Natural killer cell (primary cell): Measurements from ENCODE around the gene SALL4. TPM values are rescaled to one million over a fixed set of nuclear protein-coding genes. Genes with fewer than 3 reads are reported as not detected.

Experiments
- ATAC-seq, 3 donors: fragments of 150-1000 bp in 2 of 3; fragments of 200-7000 bp in 1 of 3; cut with Tn5 transposase; 1 replicate in 1 of 3; 2 replicates in 2 of 3; pipeline ENCODE4 v1.10.0; 2021; ENCODE audit warnings: mild to moderate bottlenecking in 2 of 3, moderate library complexity in 2 of 3
- DNase-seq, 2 donors: peaks; one replicate each; pipeline versions ENCODE4 v3.0.0 to v3.0.0-alpha.2; 2013 to 2021; ENCODE audit warnings: mixed read lengths in 1 of 2
- H3K27ac ChIP-seq: one replicate; pipeline ENCODE4 v1.5.1; 2013; ENCODE audit warnings: mild to moderate bottlenecking, low read length
- H3K27me3 ChIP-seq: one replicate; pipeline ENCODE4 v1.6.1; 2013; ENCODE audit warnings: low read length; ENCODE audit not compliant: control insufficient read depth, insufficient read depth
- H3K36me3 ChIP-seq: one replicate; pipeline ENCODE4 v1.6.1; 2013; ENCODE audit warnings: low read length; ENCODE audit not compliant: control insufficient read depth, insufficient read depth
- H3K4me1 ChIP-seq: one replicate; pipeline ENCODE4 v1.6.1; 2013; ENCODE audit warnings: low read length; ENCODE audit not compliant: control insufficient read depth, insufficient read depth
- H3K4me3 ChIP-seq: one replicate; pipeline ENCODE4 v1.5.1; 2013; ENCODE audit warnings: low read length
- H3K9me3 ChIP-seq: one replicate; pipeline ENCODE4 v1.6.1; 2013; ENCODE audit warnings: low read length; ENCODE audit not compliant: control insufficient read depth, insufficient read depth
- H3K27ac Mint-ChIP-seq, 2 donors: one replicate each; pipeline ENCODE4 v1.8.0; 2022; ENCODE audit warnings: mild to moderate bottlenecking in 2 of 2, mixed read lengths in 2 of 2, moderate library complexity in 1 of 2
- H3K27me3 Mint-ChIP-seq, 2 donors: one replicate each; pipeline ENCODE4 v1.8.0; 2022; ENCODE audit warnings: low read depth in 2 of 2, mixed read lengths in 2 of 2
- H3K36me3 Mint-ChIP-seq: one replicate; pipeline ENCODE4 v1.8.0; 2022; ENCODE audit warnings: mixed read lengths
- H3K4me1 Mint-ChIP-seq, 2 donors: one replicate each; pipeline ENCODE4 v1.8.0; 2022; ENCODE audit warnings: mixed read lengths in 2 of 2
- H3K4me3 Mint-ChIP-seq: one replicate; pipeline ENCODE4 v1.8.0; 2022; ENCODE audit warnings: mild to moderate bottlenecking, moderate library complexity, mixed read lengths
- H3K9me3 Mint-ChIP-seq, 2 donors: one replicate each; pipeline ENCODE4 v1.8.0; 2022; ENCODE audit warnings: mixed read lengths in 2 of 2
- CTCF ChIP-seq: fragments of 200-600 bp; IDR thresholded peaks from one replicate; pipeline ENCODE4 v1.8.0; 2022; ENCODE audit warnings: antibody characterized with exemption
- WGBS: methylation state at CpG from one replicate; pipeline ENCODE4 v1.1.7; 2013; ENCODE audit warnings: missing lambda C conversion rate; ENCODE audit not compliant: insufficient coverage; 5-methylcytosine and 5-hydroxymethylcytosine counted together
- intact Hi-C: fragments of 100-400 bp; cut with micrococcal nuclease; formaldehyde crosslinking; loops from one replicate; pipeline ENCODE4 v1.14.2; 2022
- total RNA-seq, 4 donors: library from RNA; stranded (reverse); fragments of 120-200 nt in 1 of 4; gene quantifications; one replicate each; pipeline versions ENCODE4 v1.2.3 to v1.2.4, GENCODE V29; 2013 to 2022

SALL4 gene
- total RNA-seq, 3 donors from 2014 or later (not counting 1 experiment from before 2014, with no cell fraction given): 0.33 to 2.9 (median 0.42) TPM

DNA sequence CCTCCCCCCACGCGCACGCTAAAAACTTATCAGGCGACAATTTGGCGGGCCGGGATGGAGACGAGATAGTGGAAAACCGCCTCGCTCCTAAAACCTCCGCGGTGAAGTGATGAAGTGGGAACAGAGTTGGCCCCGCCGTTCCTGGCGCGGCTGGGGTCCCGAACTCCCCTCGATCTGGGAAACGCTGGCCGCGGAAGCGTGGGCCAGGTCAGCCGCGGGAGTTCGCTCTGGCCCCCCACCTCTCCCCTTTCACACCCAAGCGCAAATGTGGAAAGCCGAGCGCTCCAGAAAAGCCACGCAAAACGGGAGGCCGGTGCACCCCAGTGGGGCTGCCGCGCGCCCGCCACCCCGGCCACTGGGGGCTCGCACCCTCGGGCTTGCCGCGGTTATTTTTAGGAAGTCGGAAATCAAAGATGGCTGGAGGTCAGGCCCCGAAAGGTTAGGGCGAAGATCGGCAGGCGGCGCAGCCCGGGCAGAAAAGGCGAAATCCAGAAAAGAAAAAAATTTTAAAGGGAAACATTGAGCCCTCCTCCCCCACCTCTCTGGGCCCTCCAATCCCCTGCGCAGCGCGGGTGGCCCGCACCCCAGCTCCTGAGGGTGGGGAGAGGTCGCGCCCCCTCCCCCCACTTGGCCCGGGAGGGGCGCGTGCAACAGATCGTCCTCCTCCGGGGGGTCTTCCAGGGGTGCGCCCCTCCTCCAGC, 1.0 kb downstream of the SALL4 start:
- Histone ChIP-seq H3K4me1 (peaks cover 22% of the 10 kb centered on the region), H3K9me3 (no peaks in the 10 kb centered on the region), H3K4me3 (peak overlapping the region; percentile 33), H3K27me3 (peaks cover 24% of the 10 kb centered on the region), H3K36me3 (no peaks in the 10 kb centered on the region), H3K27ac (no peak overlapping the region)
- intact Hi-C loops: no loop called here
- Mint-ChIP-seq H3K36me3 (no peaks in the 10 kb centered on the region), H3K27ac (peak overlapping the region; percentile 29 to 60), H3K4me1 (peaks cover 12 to 20% of the 10 kb centered on the region in 2 donors), H3K4me3 (peak overlapping the region; percentile 91), H3K9me3 (no peaks in the 10 kb centered on the region), H3K27me3 (peaks cover 0 to 32% of the 10 kb centered on the region in 2 donors)
- ATAC-seq (peak in 1 of 3 donors; percentile 52), DNase-seq (no peak)
- under 1% methylated on average over 48 of the region's 59 CpGs for WGBS
- no peak for TF ChIP-seq CTCF

DNA sequence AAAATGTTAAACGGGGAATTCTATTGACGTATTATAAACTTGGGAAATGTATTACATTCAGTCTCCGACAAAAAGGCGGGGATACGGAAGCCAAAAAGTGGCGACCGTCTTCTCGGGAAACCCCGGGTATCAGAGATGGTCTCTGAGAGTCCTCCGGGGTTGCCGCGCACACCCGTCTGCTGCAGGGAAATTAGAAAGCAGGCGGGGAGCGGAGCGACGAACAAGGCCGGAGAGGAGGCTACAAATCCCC, 1.5 kb downstream of the SALL4 start:
- H3K4me1 Mint-ChIP-seq: peaks cover 12 to 20% of the 10 kb centered on the region in 2 donors
- intact Hi-C loops: loop anchor here (1.0 kb wide), 1 partner anchor 283 kb away; no protein-coding TSS in a partner anchor

GRCh38 chr20:51800060-51800871, 2.1 kb downstream of the SALL4 start:
- peak overlapping the region; percentile 29 to 60 for H3K27ac Mint-ChIP-seq
- peaks cover 12 to 20% of the 10 kb centered on the region in 2 donors for H3K4me1 Mint-ChIP-seq
- H3K36me3 Mint-ChIP-seq: no peaks in the 10 kb centered on the region
- peak overlapping the region; percentile 33 for H3K4me3 ChIP-seq
- H3K27me3 Mint-ChIP-seq: peaks cover 0 to 29% of the 10 kb centered on the region in 2 donors
- H3K4me1 ChIP-seq: peaks cover 22% of the 10 kb centered on the region
- peaks cover 24% of the 10 kb centered on the region for H3K27me3 ChIP-seq
- peak; percentile 84 for TF ChIP-seq CTCF
- H3K9me3 Mint-ChIP-seq: no peaks in the 10 kb centered on the region
- no peaks in the 10 kb centered on the region for H3K36me3 ChIP-seq
- WGBS: under 1% methylated on average over 40 of the region's 44 CpGs
- no peaks in the 10 kb centered on the region for H3K9me3 ChIP-seq
- peak; percentile 52 to 89 (median 69) for ATAC-seq
- H3K4me3 Mint-ChIP-seq: peak overlapping the region; percentile 91
- intact Hi-C loops: loop anchor here (1.0 kb wide), 1 partner anchor 283 kb away; no protein-coding TSS in a partner anchor
- no peak overlapping the region for H3K27ac ChIP-seq
- DNase-seq: peak; percentile 68 to 72

More for the DNA sequence above, 1.5 kb downstream of the SALL4 start:
- Histone ChIP-seq H3K4me3 (peak overlapping the region; percentile 33), H3K27ac (no peak overlapping the region), H3K9me3 (no peaks in the 10 kb centered on the region), H3K36me3 (no peaks in the 10 kb centered on the region), H3K27me3 (peaks cover 24% of the 10 kb centered on the region), H3K4me1 (peaks cover 22% of the 10 kb centered on the region)
- 1% methylated on average over 18 of the region's 18 CpGs for WGBS
- peak overlapping the region; percentile 29 to 60 for H3K27ac Mint-ChIP-seq
- peaks cover 0 to 29% of the 10 kb centered on the region in 2 donors for H3K27me3 Mint-ChIP-seq
- peak overlapping the region; percentile 91 for H3K4me3 Mint-ChIP-seq
- peak in 2 of 3 donors; percentile 49 to 51 for ATAC-seq
- no peaks in the 10 kb centered on the region for H3K9me3 Mint-ChIP-seq
- peak in 1 of 2 donors; percentile 7 for DNase-seq
- H3K36me3 Mint-ChIP-seq: no peaks in the 10 kb centered on the region
- no peak for TF ChIP-seq CTCF
